SJSA1 (cell line): Measurements from ENCODE around the gene MACO1. TPM values are rescaled to one million over a fixed set of nuclear protein-coding genes. Genes with fewer than 3 reads are reported as not detected.

ENCODE experiments used
- DNase-seq, 2 experiments: peaks; one replicate each; pipeline ENCODE4 v3.0.0-alpha.2; 2015 to 2020; ENCODE audit warnings: low spot score in 2 of 2, low read depth in 1 of 2
- H3K27ac ChIP-seq: fragments of 250-450 bp; sonication (Bioruptor Pico); 2 replicates; pipeline ENCODE4 v1.5.1; 2020; ENCODE audit warnings: mild to moderate bottlenecking, moderate library complexity
- H3K27me3 ChIP-seq: fragments of 250-450 bp; sonication (Bioruptor Pico); replicated peaks from 2 replicates; pipeline ENCODE4 v1.5.1; 2020; ENCODE audit warnings: mild to moderate bottlenecking, moderate library complexity
- H3K36me3 ChIP-seq: fragments of 250-450 bp; sonication (Bioruptor Pico); 2 replicates; pipeline ENCODE4 v1.5.1; 2020; ENCODE audit warnings: mild to moderate bottlenecking
- H3K4me1 ChIP-seq: fragments of 250-450 bp; sonication (Bioruptor Pico); replicated peaks from 2 replicates; pipeline ENCODE4 v1.6.1; 2021; ENCODE audit warnings: mild to moderate bottlenecking
- H3K4me3 ChIP-seq: fragments of 250-450 bp; sonication (Bioruptor Pico); 2 replicates; pipeline ENCODE4 v1.5.1; 2020; ENCODE audit warnings: mild to moderate bottlenecking
- H3K9me3 ChIP-seq: fragments of 250-450 bp; sonication (Bioruptor Pico); replicated peaks from 2 replicates; pipeline ENCODE4 v1.5.1; 2020; ENCODE audit warnings: mild to moderate bottlenecking
- total RNA-seq: library from RNA; depleted of rRNA; stranded (reverse); fragments of >200 nt; shearing (Covaris generic); gene quantifications from 2 replicates; pipeline ENCODE4 v1.2.3, GENCODE V29; 2014; rRNA removed

Gene MACO1
- total RNA-seq, 1 experiment from 2014 or later, result 17.6 TPM

DNA sequence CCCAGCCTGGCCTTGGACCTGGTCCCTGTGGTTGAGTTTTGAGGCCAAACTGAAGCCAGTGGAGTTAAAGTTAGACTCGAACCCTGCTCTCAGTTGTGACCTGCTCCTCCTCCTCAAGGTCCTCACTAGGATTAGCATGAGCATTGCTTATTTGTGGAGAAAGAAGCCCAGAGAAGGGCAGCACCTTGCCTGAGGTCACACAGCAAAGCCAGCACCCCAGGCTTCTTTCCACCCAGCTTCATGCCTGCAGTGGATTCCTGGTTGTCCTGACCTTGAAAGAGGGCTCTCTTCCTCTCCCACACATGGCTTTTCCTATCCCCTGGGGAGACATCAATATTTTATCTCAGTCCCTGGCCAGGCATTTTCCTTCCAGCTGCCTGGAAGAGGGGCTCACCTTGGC lies 115.5 kb downstream of the MACO1 start:
- H3K9me3 ChIP-seq, result 0 out of 2 replicates have a peak, but pooled peaks cover 5% of the 10 kb centered on the region
- no peak overlapping the region for H3K27ac ChIP-seq
- DNase-seq, result no peak
- no peak overlapping the region for H3K4me3 ChIP-seq
- H3K27me3 ChIP-seq, result no peaks in the 10 kb centered on the region
- H3K36me3 ChIP-seq, result peaks cover 5% of the 10 kb centered on the region
- H3K4me1 ChIP-seq, result peaks cover 24% of the 10 kb centered on the region

DNA sequence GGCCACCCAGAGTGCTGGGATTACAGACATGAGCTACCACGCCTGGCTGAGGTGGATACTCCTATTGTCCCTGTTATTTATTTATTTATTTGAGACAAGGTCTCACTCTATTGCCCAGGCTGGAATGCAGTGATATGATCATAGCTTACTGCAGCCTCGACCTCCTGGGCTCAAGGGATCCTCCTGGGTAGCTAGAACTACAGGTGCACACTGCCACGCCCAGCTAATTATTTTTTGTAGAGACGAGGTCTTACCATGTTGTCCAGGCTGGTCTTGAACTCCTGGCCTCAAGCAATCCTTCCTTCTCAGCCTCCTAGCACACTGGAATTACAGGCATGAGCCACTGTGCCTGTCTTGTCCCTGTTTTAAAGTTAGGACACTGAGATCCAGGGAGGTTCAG lies 117.9 kb downstream of the MACO1 start:
- DNase-seq, result no peak
- H3K9me3 ChIP-seq, result 0 out of 2 replicates have a peak, but pooled peaks cover 4% of the 10 kb centered on the region
- no peak overlapping the region for H3K4me3 ChIP-seq
- no peak overlapping the region for H3K27ac ChIP-seq
- no peaks in the 10 kb centered on the region for H3K27me3 ChIP-seq
- peaks cover 24% of the 10 kb centered on the region for H3K4me1 ChIP-seq
- peaks cover 3% of the 10 kb centered on the region for H3K36me3 ChIP-seq

DNA sequence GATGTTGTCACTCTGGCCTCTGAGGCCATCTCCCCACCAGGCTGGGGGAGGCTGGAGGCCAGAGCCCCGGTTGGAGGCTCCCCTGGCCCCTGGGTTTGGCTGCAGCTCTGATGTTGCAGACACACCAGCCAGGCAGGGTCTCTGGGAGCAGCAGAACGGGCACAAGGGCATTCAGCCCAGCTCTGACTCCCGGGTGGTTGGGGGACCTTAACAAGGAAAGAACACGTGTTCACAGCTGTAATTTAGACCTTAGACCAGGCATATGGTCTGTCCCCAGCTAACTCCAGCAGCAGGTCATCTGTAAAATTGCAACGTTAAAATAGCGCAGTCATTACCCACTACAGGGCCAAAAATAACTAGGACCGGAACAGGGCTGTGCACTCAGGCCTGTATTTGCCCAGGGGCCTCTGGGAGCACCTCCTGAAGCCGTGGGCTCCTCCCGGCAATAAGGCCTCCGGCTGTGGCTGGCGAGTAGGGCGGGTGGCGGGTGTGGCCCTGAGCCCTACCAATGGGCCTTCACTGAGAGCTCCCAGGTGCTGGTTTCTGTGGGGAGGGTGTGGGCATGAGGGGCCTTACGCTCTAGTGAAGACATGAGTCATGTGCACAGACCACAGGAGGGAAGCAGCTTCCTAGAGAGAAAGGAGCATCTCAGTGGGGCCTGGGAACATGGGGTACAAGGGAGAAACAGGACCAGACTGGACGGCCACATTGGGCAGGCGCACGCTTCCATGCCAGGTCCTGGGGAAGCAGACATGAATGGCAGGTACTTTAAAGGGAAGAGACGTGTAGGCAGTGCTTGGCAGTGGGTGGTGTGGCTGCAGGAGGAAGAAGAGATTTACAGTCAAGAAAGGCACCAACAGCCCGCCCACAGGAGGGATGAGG lies 118.8 kb downstream of the MACO1 start:
- H3K4me1 ChIP-seq, result peaks cover 16% of the 10 kb centered on the region
- no peak overlapping the region for H3K27ac ChIP-seq
- no peaks in the 10 kb centered on the region for H3K36me3 ChIP-seq
- DNase-seq, result no peak
- H3K9me3 ChIP-seq, result no peaks in the 10 kb centered on the region
- no peaks in the 10 kb centered on the region for H3K27me3 ChIP-seq
- no peak overlapping the region for H3K4me3 ChIP-seq

Other genes with a start within 250 kb of the MACO1 start
- gene SYF2, start 198.4 kb upstream of the MACO1 start, total RNA-seq, result 34.0 and 49.7 TPM in 2 replicates
- gene RSRP1, start 183.4 kb upstream of the MACO1 start, total RNA-seq, result 34.5 and 39.0 TPM in 2 replicates
- gene RHD, start 158.4 kb upstream of the MACO1 start, total RNA-seq, result not detected in 2 replicates
- 87.5 and 102 TPM in 2 replicates for gene TMEM50A, start 92.6 kb upstream of the MACO1 start, total RNA-seq
- 0.95 TPM in 1 of 2 replicates, not detected in the other for gene RHCE, start 10.1 kb upstream of the MACO1 start, total RNA-seq
- gene LDLRAP1, start 112.7 kb downstream of the MACO1 start, total RNA-seq, result 10.4 and 11.8 TPM in 2 replicates
- not detected in 2 replicates for gene MAN1C1, start 185.9 kb downstream of the MACO1 start, total RNA-seq